B cell (primary cell): ENCODE measurements around the gene C9orf72.

ENCODE experiments used
- CTCF ChIP-seq: fragments of 200-600 bp; IDR thresholded peaks from one replicate; pipeline ENCODE4 v1.8.0; 2022; ENCODE audit warnings: antibody characterized with exemption, mild to moderate bottlenecking
- EZH2 ChIP-seq: IDR thresholded peaks from 2 replicates; pipeline ENCODE4 v1.6.1; 2012; ENCODE audit warnings: borderline replicate concordance, low read depth, mild to moderate bottlenecking, moderate library complexity, low read length; ENCODE audit not compliant: insufficient read depth, poor library complexity, severe bottlenecking

- no peak for TF ChIP-seq EZH2
- no peak for TF ChIP-seq CTCF
Observed at GRCh38 chr9:27505744-27506161, 67.5 kb downstream of the C9orf72 start.
